Heart left ventricle (tissue), 16 donors: ENCODE measurements around the gene DTNB. TPM values are rescaled to one million over a fixed set of nuclear protein-coding genes. Genes with fewer than 3 reads are reported as not detected.

ENCODE experiments used
- ATAC-seq, 4 donors: fragments of 200-7000 bp; cut with Tn5 transposase; one replicate each; pipeline ENCODE4 v1.9.1; 2020 to 2022; ENCODE audit warnings: moderate library complexity in 4 of 4, mild to moderate bottlenecking in 3 of 4, moderate number of reproducible peaks in 1 of 4
- DNase-seq, 5 donors: peaks; one replicate each; pipeline ENCODE4 v3.0.0-alpha.2; 2020
- H3K27ac ChIP-seq, 12 donors: fragments of 200-600 bp; sonication (generic) in 4 of 12; one replicate each; pipeline versions ENCODE4 v1.5.0 to v1.8.0; 2016 to 2022; ENCODE audit warnings: mild to moderate bottlenecking in 2 of 12
- H3K27me3 ChIP-seq, 9 donors: fragments of 200-600 bp; sonication (generic) in 2 of 9; one replicate each; pipeline versions ENCODE4 v1.5.1 to v1.8.0; 2016 to 2022; ENCODE audit warnings: mild to moderate bottlenecking in 3 of 9
- H3K36me3 ChIP-seq, 9 donors: fragments of 200-600 bp; sonication (generic) in 2 of 9; one replicate each; pipeline versions ENCODE4 v1.5.0 to v1.8.0; 2018 to 2022; ENCODE audit warnings: mild to moderate bottlenecking in 2 of 9
- H3K4me1 ChIP-seq, 12 donors: fragments of 200-600 bp; sonication (generic) in 4 of 12; one replicate each; pipeline versions ENCODE4 v1.5.0 to v1.8.0; 2016 to 2022; ENCODE audit warnings: mild to moderate bottlenecking in 3 of 12
- H3K4me3 ChIP-seq, 12 donors: fragments of 200-600 bp; sonication (generic) in 4 of 12; one replicate each; pipeline versions ENCODE4 v1.5.0 to v1.8.0; 2017 to 2022; ENCODE audit warnings: mild to moderate bottlenecking in 9 of 12, moderate library complexity in 4 of 12
- H3K9me3 ChIP-seq, 12 donors: fragments of 200-600 bp; sonication (generic) in 4 of 12; one replicate each; pipeline versions ENCODE4 v1.5.0 to v1.8.0; 2016 to 2022; ENCODE audit warnings: mild to moderate bottlenecking in 1 of 12
- CTCF ChIP-seq, 12 donors: fragments of 200-600 bp; sonication (generic) in 4 of 12; IDR thresholded peaks; one replicate each; pipeline versions ENCODE4 v1.5.0 to v1.8.0; 2018 to 2022; ENCODE audit warnings: antibody characterized with exemption in 12 of 12, mild to moderate bottlenecking in 5 of 12
- POLR2A ChIP-seq, 2 donors: fragments of 450-650 bp; IDR thresholded peaks; one replicate each; pipeline ENCODE4 v1.6.1; 2017; ENCODE audit warnings: antibody characterized with exemption in 2 of 2, mild to moderate bottlenecking in 2 of 2, moderate library complexity in 2 of 2
- WGBS, 4 donors: extraction: QIAGEN DNeasy Blood & Tissue Kit in 2 of 4; methylation state at CpG; one replicate each; pipeline versions ENCODE4 v1.1.5 to v1.1.7; 2013 to 2018; 5-methylcytosine and 5-hydroxymethylcytosine counted together
- intact Hi-C, 10 donors: fragments of 100-400 bp; cut with DNase I; formaldehyde crosslinking; loops; one replicate each; pipeline versions ENCODE4 v1.11.1 to v1.14.2; 2022
- polyA plus RNA-seq, 2 donors: library from polyadenylated mRNA; stranded (reverse); fragments of 200-250 nt; gene quantifications; one replicate each; pipeline ENCODE4 v1.2.3, GENCODE V29; 2013
- total RNA-seq, 9 donors: library from RNA; depleted of rRNA in 2 of 9; stranded (reverse); fragments of >200 nt in 2 of 9; fragmentation: NEBNext Ultra II Directional in 3 of 9; extraction: Animal tissue kit (Norgen Biotek cat#: 25700) in 3 of 9; gene quantifications; one replicate each; pipeline versions ENCODE4 v1.1.0 to v1.2.4, GENCODE V29; 2016 to 2023
- donor health status: ischemic (EF 13 %, LVEDD 7.1; RV severe dilation, severe dysfunction).
- donor health status: healthy with polysubstance abuse.
- donor health status: DM: no; HTN: yes; CAD: no.
- donor health status: DM: no; HTN: no; CAD: no.
- donor health status: ischemic (EF 25% LVEDD 6.9; RV normal size, moderate dysfunction).
- donor health status: ischemic (EF 25% LVEDD 5.7; RV mildly dilated, moderate dysfunction).
- donor health status: healthy.
- donor health status: DM: yes; HTN: yes; CAD: no.
- donor health status: ischemic (EF 35%, LVEDD 5.7; RV mildly dilated, moderate dysfunction).
- donor health status: nonischemic (EF 11% LVEDD 7.7; RV severe dilation, severe dysfunction).
- donor health status: DM: yes; HTN: yes; CAD: no.
- donor health status: PGD.
- donor health status: ischemic (EF 29% LVEDD 5.4; RV normal size, mild dysfunction).
- donor health status: nonischemic (EF 23%, LVEDD 6.1; RV moderate dilation, normal function).

The DTNB gene
- total and polyA plus RNA-seq, 11 donors, result 2.5 to 17.3 (median 5.6) TPM

GRCh38 chr2:25365241-25365640 lies 308.1 kb downstream of the DTNB start:
- peaks cover 0 to 20% (median 5%) of the 10 kb centered on the region in 12 donors for H3K4me1 ChIP-seq
- intact Hi-C loops, result loop anchor here in 1 of 10 donors (10.0 kb wide), 1 partner anchor 310 kb away; the partner anchor contains the start of gene DTNB
- ATAC-seq (no peak), DNase-seq (peak in 1 of 5 donors; percentile 10)
- H3K27me3 ChIP-seq, result no peaks in the 10 kb centered on the region
- TF ChIP-seq CTCF (IDR thresholded peaks at IDR 0.05) (no peak), POLR2A (IDR thresholded peaks at IDR 0.05) (no peak)
- H3K27ac ChIP-seq, result no peak overlapping the region
- no peaks in the 10 kb centered on the region for H3K9me3 ChIP-seq
- 46 to 56% (median 54%) methylated on average over 5 of the region's 5 CpGs for WGBS, 4 donors
- no peaks in the 10 kb centered on the region for H3K36me3 ChIP-seq
- no peak overlapping the region for H3K4me3 ChIP-seq

- Histone ChIP-seq H3K36me3 (no peaks in the 10 kb centered on the region), H3K9me3 (no peaks in the 10 kb centered on the region), H3K27me3 (no peaks in the 10 kb centered on the region), H3K4me1 (peaks cover 0 to 20% (median 5%) of the 10 kb centered on the region in 12 donors), H3K4me3 (no peak overlapping the region), H3K27ac (no peak overlapping the region)
- DNase-seq (peak in 1 of 5 donors; percentile 53), ATAC-seq (no peak)
- intact Hi-C loops, result loop anchor here in 4 of 10 donors (5.0 to 10.0 kb wide), 3 partner anchors 159 to 311 kb away; partner anchors contain the start of gene DTNB (in 1 of the 4)
- WGBS, 4 donors, result 91 to 98% (median 93%) methylated on average over 7 of the region's 7 CpGs
- TF ChIP-seq CTCF (IDR thresholded peaks at IDR 0.05) (no peak), POLR2A (IDR thresholded peaks at IDR 0.05) (no peak)
Measured at GRCh38 chr2:25363733-25364132, 309.6 kb downstream of the DTNB start.

GRCh38 chr2:25362434-25363145 lies 310.8 kb downstream of the DTNB start:
- Histone ChIP-seq H3K4me1 (peaks cover 0 to 20% (median 5%) of the 10 kb centered on the region in 12 donors), H3K4me3 (peak overlapping the region in 10 of 12 donors; percentile 12 to 57 (median 44)), H3K36me3 (no peaks in the 10 kb centered on the region), H3K27ac (peak overlapping the region; percentile 7 to 90 (median 70)), H3K27me3 (no peaks in the 10 kb centered on the region), H3K9me3 (no peaks in the 10 kb centered on the region)
- DNase-seq, result peak in 4 of 5 donors; percentile 41 to 75 (median 55)
- 57 to 68% (median 61%) methylated on average over 21 of the region's 21 CpGs for WGBS, 4 donors
- intact Hi-C loops, result loop anchor here in 4 of 10 donors (5.0 to 10.0 kb wide), 3 partner anchors 160 to 312 kb away; partner anchors contain the start of gene DTNB (in 1 of the 4)
- no peak for TF ChIP-seq POLR2A (IDR thresholded peaks at IDR 0.05)
- TF ChIP-seq CTCF (IDR thresholded peaks at IDR 0.05), result no peak
- ATAC-seq, result peak in 3 of 4 donors; percentile 9 to 65 (median 42)

- intact Hi-C loops, result loop anchor here in 4 of 10 donors (5.0 to 10.0 kb wide), 3 partner anchors 160 to 313 kb away; partner anchors contain the start of gene DTNB (in 1 of the 4)
- H3K4me3 ChIP-seq, result peak overlapping the region in 10 of 12 donors; percentile 12 to 57 (median 44)
Measured at GRCh38 chr2:25362049-25362433, 311.3 kb downstream of the DTNB start.

More at GRCh38 chr2:25362049-25362433, 311.3 kb downstream of the DTNB start:
- peak overlapping the region; percentile 7 to 90 (median 70) for H3K27ac ChIP-seq
- 0 to 1% (median 1%) methylated on average over 16 of the region's 16 CpGs for WGBS, 4 donors
- DNase-seq (peak; percentile 91 to 95 (median 92)), ATAC-seq (peak; percentile 98 to 100 (median 99))
- no peaks in the 10 kb centered on the region for H3K36me3 ChIP-seq
- TF ChIP-seq CTCF (IDR thresholded peaks at IDR 0.05) (peak; percentile 96 to 100 (median 98)), POLR2A (IDR thresholded peaks at IDR 0.05) (peak in 1 of 2 donors; percentile 74)
- peaks cover 0 to 20% (median 5%) of the 10 kb centered on the region in 12 donors for H3K4me1 ChIP-seq
- H3K27me3 ChIP-seq, result no peaks in the 10 kb centered on the region
- H3K9me3 ChIP-seq, result no peaks in the 10 kb centered on the region
